HPDE6-E6E7 (cell line): ENCODE results near the gene HK1.
A peak's percentile ranks its signal among the peaks of the same experiment; 100 is the strongest.
"Not testable (repeated sequence)": the region's sequence is repeated elsewhere in the genome, so short reads cannot be mapped to it uniquely, and the experiment has no call there.

ENCODE experiments used
- DNase-seq: peaks from one replicate; pipeline ENCODE4 v3.0.0; 2011; ENCODE audit warnings: missing footprints; ENCODE audit errors: extremely low spot score

Gene HK1

DNA sequence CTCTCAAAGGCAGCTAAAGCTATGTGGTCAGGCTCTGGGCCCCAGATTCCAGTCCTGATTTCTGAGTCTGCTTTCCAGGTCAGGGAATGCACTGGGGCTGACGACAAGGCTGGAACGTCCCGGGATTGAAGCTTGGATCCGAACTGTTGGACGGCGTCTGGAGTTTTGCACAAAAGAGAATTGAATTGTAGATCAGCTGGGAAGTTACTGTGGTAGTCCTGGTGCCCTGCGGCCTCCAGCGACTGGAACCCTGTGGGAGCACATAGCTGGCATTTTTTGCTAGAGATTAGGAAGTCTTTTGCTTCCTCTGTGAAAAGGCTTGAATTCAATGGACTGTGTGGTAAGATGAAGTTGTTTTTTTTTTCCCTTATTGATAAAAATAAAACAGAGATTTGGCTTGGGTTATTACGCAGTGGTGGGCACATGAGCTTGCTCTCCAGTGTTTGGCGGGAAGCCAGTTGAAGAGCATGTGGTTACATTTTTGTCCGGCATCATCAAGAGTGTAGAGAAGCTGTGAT is at the start of gene HK1:
HK1 (plus strand) TSS at position 51 of the 518 bp plus-strand sequence.
- no peak for DNase-seq

DNA sequence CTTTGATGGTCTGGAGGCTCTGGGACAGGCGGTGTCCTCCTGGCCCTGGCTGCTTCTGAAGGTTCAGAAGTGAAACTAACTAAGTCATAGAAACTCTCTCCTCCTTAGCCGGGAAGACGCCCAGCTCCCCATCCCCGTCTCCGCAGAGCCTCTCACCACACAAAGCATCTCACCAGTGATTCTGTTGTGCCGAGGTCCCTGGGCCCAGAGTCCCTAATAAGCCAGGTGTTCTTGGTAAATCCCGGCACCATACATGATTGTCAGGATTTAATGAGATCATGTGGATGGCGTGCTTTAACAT is 48.7 kb upstream of the HK1 start:
- no peak for DNase-seq

DNA sequence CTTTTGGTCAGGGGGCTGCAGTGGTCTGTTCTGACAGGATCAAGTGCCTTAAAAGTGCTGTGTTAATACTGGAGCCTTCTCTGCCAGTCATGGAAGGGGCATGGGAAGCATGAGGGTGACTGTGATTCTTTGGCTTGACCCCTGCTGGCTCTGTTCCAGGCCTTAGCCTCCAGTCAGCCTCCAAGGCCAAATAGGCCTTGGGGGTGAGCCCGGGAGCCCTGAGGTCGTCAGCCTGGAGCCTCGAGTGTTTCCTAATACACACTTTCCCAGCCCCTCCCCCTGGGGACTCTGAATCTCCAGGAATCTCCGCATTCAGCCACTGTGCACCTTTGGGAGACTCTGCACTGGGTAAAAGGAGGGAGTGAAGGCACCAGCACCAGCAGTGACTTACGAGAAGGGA is 48.2 kb upstream of the HK1 start:
- DNase-seq = no peak

DNA sequence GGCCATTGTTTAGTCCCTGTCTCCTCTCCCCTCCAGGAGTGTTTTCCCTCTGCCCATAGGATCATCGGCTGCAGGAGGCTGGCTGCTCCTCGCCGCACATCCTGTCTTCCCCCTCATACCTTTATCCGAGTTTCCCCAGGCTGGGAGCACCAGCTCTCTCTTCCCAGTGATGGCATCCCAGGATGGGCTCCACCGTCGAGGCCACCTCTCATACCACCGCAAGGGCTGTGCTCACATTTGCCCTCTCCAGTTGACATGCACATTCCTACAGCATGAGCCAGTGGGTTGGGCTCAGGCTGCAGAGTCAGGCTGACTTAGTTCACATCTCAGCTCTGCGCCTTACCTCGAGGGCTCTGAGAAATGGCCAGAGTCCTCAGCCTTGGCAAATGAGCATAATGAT is 46.0 kb upstream of the HK1 start:
- DNase-seq = peak; percentile 84

DNA sequence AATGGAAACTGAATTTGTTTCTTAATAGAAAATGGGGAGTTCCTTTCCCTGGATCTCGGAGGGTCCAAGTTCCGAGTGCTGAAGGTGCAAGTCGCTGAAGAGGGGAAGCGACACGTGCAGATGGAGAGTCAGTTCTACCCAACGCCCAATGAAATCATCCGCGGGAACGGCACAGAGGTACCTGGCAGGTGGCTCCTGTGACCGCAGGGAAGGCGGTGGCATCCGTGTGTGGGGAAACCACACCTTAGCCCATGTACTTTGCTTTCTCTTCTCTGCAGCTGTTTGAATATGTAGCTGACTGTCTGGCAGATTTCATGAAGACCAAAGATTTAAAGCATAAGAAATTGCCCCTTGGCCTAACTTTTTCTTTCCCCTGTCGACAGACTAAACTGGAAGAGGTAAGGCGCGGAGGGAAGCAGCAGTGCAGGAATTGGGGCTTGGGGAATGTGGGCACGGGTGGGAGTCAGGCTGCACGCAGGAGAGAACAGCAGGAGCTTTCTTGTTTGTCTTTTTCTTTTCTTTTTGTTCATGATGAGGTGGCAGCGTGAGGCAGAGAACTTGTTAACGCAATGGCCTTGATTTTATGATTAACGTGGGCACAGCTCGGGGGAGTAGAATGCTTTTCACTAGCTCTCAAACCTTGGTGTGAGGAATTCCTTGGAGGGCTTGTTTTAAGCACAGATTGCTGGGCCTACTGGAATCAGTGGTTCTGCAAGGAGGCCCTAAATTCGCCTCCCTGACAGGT is 45.4 kb upstream of the HK1 start:
- no peak for DNase-seq

DNA sequence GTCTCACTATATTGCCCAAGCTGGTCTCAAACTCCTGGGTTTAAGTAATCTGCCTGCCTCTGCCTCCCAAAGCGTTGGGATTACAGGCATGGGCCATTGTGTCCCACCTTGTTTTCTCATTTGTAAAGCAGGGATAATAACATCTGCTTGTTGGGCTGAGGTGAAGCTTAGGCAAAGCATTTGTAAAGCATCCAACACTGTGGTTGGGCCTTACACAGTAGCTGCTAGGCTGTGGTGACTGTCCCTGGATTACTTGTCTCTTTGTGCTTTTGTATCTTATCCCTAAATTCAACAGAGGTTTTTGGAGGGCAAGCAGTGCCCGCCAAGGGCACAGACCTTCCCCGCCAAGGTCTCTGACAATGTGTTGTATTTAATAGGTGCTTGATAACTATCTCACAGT is 43.8 kb upstream of the HK1 start:
- no peak for DNase-seq

DNA sequence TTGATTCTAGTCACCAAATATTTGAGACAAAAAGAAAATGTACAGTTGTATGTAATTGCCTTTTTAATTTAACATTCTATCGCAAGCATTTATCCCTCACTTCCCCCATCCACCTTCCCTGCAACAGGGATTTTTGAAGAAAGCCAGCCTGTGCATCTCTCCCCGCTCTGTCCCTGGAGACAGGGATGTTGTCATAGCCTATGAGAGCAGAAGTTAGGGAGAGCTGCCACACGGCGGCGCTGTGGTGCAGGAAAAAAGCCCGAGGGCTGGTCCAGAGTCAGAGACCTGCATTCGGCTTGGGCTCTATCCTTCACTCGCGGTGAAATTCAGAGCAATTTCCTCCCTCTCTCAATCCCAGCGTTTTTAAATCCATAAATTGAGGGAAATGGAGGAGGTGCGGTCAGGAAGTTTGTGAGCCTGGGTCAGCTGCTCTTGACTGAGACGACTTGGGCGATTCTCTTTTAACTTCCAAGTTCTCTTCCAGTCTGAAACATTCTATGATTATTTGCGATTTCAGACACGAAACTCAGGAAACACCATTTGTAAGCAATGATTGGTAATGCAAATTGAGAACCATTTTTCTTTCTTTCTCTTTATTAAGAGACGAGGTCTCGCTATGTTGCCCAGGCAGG is 40.7 kb upstream of the HK1 start:
- peak; percentile 76 for DNase-seq

DNA sequence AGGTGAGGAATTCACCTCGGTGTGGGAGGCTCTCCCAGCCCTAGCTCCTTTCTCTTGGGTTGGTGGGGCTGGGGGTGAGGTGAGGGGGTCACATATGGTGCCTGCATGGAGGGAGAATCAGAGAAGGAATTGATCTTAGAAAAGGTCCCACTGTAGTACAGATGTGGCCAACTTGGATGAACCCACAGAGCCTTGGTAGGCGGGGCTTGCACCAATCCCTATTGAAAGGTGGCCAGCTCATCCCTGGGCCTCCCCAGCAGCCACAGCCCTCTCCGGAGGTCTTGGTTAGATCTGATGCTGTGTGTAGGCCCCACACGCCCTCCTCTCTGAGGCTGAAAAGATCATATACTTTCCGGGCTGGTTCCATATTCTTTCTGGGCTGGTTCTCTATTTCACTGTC is 39.2 kb upstream of the HK1 start:
- no peak for DNase-seq

DNA sequence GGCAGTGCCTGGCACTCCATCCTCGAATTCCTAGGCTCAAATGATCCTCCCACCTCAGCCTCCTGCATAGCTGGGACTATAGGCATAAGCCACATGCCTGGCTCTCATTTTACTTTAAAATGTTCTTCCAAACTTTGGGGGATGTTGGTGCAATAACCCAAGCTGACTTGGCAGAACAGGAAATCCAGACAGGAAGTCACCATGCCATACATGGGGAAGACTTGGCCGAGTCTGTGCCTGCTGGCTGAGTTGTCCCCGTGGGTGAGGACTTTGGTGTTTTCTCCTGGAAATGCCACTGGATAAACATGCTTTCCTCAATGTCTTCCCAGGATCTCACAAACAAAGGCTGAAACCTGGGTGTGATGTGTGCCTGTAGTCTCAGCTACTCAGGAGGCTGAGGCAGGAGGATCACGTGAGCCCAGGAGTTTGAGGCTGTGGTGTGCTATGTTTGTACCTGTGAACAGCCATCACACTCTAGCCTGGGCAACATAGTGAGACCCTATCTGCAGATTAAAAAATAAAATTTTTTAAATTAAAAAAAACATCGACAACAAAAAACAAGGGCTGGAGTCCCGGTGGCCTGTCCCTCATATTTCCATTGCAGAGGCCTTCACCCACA is 38.4 kb upstream of the HK1 start:
- no peak for DNase-seq

DNA sequence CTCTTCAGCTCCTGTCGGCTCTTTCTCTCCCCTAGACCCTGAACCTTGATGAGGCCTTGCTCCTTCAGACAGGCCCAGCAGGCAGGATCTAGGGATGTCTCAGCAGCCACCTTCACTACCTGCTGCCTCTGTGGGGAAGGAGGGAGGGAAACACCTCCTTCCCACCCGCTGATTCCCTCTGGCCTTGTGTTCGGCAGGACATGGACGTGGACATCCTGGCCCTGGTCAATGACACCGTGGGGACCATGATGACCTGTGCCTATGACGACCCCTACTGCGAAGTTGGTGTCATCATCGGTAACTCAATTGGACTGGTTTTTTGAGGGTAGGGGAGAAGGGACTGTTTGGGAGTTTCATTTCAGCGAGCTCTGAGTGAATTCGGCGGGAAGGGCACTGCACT is 37.8 kb upstream of the HK1 start:
- no peak for DNase-seq

DNA sequence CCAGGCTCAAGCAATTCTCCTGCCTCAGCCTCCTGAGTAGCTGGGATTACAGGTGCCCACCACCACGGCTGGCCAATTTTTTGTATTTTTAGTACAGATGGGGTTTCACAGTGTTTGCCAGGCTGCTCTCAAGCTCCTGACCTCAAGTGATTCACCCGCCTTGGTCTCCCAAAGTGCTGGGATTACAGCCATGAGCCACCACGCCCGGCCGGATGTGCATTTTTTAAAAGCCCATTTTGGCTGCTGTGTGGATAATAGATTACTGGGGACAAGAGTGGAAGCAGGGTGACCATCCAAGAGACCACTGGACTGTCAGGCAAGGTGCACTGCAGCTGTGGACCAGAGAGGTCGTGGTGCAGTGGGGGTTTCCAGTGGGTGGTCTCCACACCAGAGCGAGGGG is 36.7 kb upstream of the HK1 start:
- no peak for DNase-seq

DNA sequence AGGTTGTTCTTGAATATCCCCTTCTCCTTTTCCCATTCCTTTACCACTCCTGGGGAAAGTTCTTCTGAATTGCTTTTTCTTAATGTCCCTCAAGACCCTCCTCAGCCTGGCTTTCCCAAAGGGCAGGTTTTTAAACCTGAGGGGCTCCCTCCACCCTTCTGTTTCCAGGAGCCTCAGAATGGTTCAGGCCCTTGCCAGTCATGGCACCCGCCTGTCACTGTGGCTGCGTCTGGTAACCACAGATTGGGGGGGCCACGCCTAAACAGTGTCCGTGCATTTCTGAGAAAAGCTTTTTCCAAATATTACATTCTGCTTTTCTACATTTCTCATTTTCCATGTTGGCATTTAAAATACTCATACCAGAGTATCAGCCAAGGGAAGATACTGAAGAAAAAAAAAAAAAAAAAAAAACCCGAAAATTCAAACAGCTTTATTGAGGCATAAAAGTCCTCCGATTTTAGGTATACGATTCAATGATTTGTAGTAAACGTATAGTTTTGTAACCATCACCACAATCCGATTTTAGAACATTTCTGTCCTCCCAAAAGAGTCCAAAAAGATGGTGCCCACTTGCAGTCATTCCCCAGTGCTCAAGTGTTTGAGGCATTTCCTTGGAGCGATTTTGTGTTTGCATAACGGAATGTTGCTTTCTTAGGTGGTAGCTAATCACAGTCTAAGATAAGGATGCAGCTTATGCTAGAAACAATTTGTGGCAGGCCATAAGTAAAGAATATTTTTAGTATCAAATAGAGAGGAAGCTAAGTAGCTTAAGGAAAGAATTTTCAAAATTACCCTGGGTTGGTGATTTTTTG is 36.0 kb upstream of the HK1 start:
- no peak for DNase-seq

DNA sequence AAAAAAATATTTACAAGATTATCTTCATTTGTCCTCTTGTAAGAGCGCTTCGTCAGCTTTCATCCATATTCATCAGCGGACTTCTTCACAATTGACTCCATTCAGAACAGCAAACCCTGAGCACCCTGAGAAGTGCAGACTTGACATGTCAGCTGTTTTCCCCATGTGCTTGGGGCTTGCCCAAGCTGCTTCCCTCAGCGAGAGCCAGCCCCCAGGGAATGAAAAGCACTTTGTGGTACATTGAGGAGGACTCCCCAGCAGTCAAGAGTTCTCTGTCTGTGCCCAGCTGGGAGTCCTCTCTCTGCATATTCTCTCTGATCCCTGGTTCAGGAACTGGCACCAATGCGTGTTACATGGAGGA is 35.5 kb upstream of the HK1 start:
- no peak for DNase-seq

DNA sequence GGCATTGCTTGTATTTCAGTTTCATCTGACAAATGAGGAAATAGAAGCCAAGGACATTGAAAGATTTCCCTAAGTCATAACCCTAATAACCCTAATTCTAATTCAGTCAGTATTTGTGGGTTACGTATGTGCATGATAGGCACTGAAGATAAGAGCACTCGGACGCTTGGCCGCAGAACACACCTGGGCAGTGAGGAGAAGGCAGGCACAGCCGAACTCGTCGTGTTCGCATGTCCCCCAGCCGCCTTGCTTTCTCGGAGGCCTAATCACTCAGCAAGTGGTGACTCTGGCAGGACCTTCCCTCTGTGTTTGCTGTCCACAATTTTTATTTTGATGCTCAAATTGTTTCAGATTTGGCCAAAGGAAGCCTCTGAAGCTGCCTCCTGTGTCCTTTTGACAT is 34.5 kb upstream of the HK1 start:
- DNase-seq = no peak

DNA sequence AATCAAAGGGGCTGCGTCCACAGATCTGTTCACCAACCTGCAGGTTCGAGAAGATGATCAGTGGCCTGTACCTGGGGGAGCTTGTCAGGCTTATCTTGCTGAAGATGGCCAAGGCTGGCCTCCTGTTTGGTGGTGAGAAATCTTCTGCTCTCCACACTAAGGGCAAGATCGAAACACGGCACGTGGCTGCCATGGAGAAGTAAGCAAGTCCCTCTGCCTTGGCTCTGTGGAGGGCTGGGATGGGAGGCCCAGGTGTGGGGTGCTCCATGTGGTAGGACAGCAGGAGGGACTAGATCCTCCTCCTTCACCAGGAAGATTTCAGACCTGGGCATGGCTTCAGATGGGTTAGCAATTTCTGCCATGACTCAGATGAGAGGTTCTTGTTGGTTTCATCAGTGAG is 32.3 kb upstream of the HK1 start:
- DNase-seq = no peak

DNA sequence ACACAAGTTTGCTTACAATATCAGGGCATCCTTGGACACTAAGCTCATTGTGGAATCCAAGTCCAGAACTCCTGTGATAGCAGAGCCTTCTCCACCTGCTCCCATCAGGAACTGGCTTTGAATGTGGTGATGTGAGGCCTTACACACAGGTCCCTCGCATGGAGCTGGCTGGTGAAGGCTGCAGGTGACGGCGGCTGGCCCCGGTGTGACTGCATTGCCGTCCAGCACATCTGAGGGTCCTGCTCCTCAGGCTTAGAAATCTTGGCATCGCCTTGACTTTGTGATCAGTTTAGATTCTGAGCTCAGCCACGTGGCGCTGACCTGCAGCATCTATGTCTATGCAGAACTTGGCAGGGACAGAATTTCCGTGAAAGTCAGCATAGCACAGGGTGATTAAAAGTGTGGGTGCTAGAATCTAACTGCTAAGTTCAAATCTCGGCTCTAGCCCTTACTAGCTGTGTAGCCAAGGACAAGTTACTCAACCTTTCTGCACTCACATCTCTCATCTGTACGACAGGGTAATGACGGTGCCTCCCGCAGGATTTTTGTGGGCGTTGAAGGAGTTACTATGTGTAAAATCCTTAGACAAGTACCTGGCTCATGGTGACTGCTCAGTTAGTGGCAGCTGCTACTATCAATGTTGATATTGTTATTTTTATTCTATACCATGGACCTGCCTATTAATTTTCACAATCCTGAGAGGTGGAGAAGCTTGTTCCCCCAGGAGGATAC is 31.5 kb upstream of the HK1 start:
- DNase-seq = no peak

DNA sequence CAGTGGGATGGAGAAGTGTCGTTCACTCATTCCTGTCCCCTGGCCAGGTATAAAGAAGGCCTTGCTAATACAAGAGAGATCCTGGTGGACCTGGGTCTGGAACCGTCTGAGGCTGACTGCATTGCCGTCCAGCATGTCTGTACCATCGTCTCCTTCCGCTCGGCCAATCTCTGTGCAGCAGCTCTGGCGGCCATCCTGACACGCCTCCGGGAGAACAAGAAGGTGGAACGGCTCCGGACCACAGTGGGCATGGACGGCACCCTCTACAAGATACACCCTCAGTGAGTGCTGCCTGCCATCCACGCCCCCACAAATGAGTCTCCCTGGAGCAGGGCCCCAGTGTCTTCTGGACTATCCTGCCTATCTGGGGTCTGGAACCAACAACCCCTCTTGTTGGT is 31.0 kb upstream of the HK1 start:
- no peak for DNase-seq

DNA sequence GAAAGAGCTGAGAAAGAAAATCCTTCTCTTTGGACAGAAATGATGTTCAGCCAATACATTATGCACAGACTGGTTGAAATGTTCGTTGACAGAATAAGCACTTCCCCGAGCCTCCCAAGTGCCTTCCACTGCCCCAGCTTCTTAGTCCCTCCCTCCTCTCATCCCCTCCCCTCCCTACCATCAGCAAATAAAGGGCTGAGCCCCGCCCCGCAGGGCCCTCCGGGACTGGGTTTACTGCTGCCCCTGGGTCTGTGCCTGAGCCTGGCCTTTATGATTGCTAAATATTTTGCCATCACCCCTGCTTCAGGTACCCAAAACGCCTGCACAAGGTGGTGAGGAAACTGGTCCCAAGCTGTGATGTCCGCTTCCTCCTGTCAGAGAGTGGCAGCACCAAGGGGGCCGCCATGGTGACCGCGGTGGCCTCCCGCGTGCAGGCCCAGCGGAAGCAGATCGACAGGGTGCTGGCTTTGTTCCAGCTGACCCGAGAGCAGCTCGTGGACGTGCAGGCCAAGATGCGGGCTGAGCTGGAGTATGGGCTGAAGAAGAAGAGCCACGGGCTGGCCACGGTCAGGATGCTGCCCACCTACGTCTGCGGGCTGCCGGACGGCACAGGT is 30.1 kb upstream of the HK1 start:
- no peak for DNase-seq

DNA sequence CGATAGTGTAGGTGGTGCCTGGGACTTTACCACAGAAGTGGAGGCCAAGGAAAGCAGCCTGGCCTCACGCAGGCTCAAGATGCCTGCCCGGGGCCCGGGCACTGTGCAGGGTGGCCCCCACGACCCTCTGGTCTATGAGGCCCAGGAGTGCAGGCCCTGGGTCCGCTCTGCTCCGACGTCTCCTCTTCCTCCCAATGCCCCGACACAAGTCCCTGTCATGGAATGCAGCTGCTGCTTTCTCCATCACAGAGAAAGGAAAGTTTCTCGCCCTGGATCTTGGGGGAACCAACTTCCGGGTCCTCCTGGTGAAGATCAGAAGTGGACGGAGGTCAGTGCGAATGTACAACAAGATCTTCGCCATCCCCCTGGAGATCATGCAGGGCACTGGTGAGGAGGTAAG is 28.3 kb upstream of the HK1 start:
- no peak for DNase-seq

DNA sequence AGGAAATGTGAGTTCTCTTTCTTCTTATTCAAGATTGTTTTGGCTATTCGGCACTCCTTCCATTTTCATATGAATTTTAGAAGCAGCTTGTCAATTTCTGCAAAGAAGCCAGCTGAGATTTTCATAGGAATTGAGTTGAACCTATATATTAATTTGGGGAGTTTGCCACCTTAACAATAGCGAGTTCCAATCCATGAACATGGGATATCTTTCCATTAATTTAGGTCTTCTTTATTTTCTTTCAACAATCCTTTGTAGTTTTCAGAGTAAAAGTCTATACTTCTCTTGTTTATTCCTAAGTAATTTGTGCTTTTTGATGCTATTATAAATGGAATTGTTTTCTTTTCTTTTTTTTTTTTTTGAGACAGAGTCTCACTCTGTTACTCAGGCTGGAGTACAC is 26.9 kb upstream of the HK1 start:
- DNase-seq = not testable (repeated sequence)

DNA sequence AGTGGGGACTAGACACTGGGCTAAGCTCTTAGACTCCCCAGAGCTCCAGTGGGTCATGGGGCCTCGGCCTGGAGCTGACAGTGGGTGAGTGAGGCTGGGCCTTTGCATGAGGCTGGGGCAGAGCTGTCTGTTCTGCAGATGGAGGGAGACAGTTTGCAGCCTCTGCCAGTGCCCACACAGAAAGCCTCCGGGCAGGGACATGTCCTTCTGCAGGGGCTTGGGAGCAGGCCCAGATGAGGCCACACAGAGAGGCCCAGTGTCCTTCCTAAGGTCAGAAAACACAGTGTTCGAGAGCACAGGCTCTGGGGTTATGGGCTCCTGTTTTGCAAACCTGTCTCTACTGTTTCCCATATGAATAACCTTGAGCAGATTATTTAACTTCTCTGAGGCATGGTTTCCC is 25.1 kb upstream of the HK1 start:
- DNase-seq = no peak
